Right lobe of liver (tissue), 6 donors: Measurements from ENCODE around the gene NUP133. TPM values are rescaled to one million over a fixed set of nuclear protein-coding genes. Genes with fewer than 3 reads are reported as not detected.
"Not testable (repeated sequence)": the region's sequence is repeated elsewhere in the genome, so short reads cannot be mapped to it uniquely, and the experiment has no call there.

ENCODE experiments used
- ATAC-seq, 4 donors: fragments of 200-7000 bp; cut with Tn5 transposase; one replicate each; pipeline ENCODE4 v1.9.1; 2020; ENCODE audit warnings: mild to moderate bottlenecking in 4 of 4, moderate library complexity in 4 of 4
- DNase-seq, 3 donors: peaks; one replicate each; pipeline ENCODE4 v3.0.0-alpha.2; 2020
- H3K27ac ChIP-seq, 3 donors: fragments of 200-600 bp; one replicate each; pipeline ENCODE4 v1.8.0; 2022
- H3K27me3 ChIP-seq, 2 donors: fragments of 200-600 bp; one replicate each; pipeline ENCODE4 v1.8.0; 2022
- H3K36me3 ChIP-seq, 4 donors: fragments of 200-600 bp; sonication (generic) in 1 of 4; one replicate each; pipeline versions ENCODE4 v1.5.1 to v1.8.0; 2017 to 2022; ENCODE audit warnings: control low read depth in 1 of 4
- H3K4me1 ChIP-seq, 4 donors: fragments of 200-600 bp; sonication (generic) in 1 of 4; one replicate each; pipeline versions ENCODE4 v1.5.1 to v1.8.0; 2017 to 2022; ENCODE audit warnings: control low read depth in 1 of 4
- H3K4me3 ChIP-seq, 3 donors: fragments of 200-600 bp; one replicate each; pipeline ENCODE4 v1.8.0; 2022
- H3K9me3 ChIP-seq, 4 donors: fragments of 200-600 bp; sonication (generic) in 1 of 4; one replicate each; pipeline versions ENCODE4 v1.5.1 to v1.8.0; 2017 to 2022; ENCODE audit warnings: control low read depth in 1 of 4
- POLR2A ChIP-seq: fragments of 450-650 bp; IDR thresholded peaks from one replicate; pipeline ENCODE4 v1.6.1; 2017; ENCODE audit warnings: antibody characterized with exemption, mild to moderate bottlenecking
- WGBS: methylation state at CpG from one replicate; pipeline ENCODE4 v1.1.6; 2018; ENCODE audit warnings: low coverage, low lambda C conversion rate; ENCODE audit not compliant: insufficient coverage; ENCODE audit errors: missing lambda C conversion rate; 5-methylcytosine and 5-hydroxymethylcytosine counted together
- intact Hi-C, 2 donors: fragments of 100-400 bp; cut with DNase I; formaldehyde crosslinking; loops; one replicate each; pipeline versions ENCODE4 v1.11.2 to v1.14.1; 2022
- total RNA-seq, 6 experiments: library from RNA; depleted of rRNA in 2 of 6; stranded (reverse); fragments of >200 nt in 2 of 6; fragmentation: NEBNext Ultra II Directional in 3 of 6; extraction: Animal tissue kit (Norgen Biotek cat#: 25700) in 3 of 6; gene quantifications; one replicate each; pipeline versions ENCODE4 v1.1.0 to v1.2.4, GENCODE V29; 2016 to 2023
- TF ChIP-seq, protein P1 (sequence below), 4 donors: fragments of 200-600 bp in 3 of 4; fragments of 450-650 bp in 1 of 4; IDR thresholded peaks; one replicate each; pipeline versions ENCODE4 v1.5.1 to v1.8.0; 2016 to 2022; ENCODE audit warnings: antibody characterized with exemption in 4 of 4, mild to moderate bottlenecking in 2 of 4
- donor health status: DM: no; HTN: yes; CAD: no.
- donor health status: DM: no; HTN: no; CAD: no.
- donor health status: DM: no; HTN: no; CAD: no.
- donor health status: DM: no; HTN: yes; CAD: no.
- donor health status: DM: no; HTN: yes; CAD: no.

Gene NUP133
- total RNA-seq, 6 experiments from 2014 or later, result 8.5 to 14.4 (median 11.5) TPM

DNA sequence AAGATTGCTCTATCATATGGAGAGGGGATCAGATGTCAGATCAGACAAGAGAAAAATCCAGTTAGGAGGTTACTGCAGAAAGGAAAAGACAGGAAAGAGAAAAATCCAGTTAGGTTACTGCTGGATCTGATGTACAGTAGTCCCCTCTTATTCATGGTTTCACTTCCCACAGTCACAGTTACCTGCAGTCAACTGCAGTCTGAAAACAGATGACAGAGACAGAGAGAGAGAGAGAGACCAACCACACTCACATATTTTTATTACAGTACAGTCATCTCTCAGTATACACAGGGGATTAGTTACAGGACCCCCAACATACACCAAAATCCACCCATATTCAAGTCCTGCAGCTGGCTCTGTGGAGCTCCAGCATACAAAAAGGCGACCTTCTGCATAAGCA, 29.3 kb downstream of the NUP133 start:
- Histone ChIP-seq H3K27ac (no peak overlapping the region), H3K27me3 (no peaks in the 10 kb centered on the region), H3K4me1 (no peaks in the 10 kb centered on the region), H3K4me3 (no peak overlapping the region), H3K9me3 (no peaks in the 10 kb centered on the region), H3K36me3 (peaks cover 0 to 50% (median 4%) of the 10 kb centered on the region in 4 donors)
- no peak for ATAC-seq
- no peak for TF ChIP-seq POLR2A
- TF ChIP-seq, protein P1, sequence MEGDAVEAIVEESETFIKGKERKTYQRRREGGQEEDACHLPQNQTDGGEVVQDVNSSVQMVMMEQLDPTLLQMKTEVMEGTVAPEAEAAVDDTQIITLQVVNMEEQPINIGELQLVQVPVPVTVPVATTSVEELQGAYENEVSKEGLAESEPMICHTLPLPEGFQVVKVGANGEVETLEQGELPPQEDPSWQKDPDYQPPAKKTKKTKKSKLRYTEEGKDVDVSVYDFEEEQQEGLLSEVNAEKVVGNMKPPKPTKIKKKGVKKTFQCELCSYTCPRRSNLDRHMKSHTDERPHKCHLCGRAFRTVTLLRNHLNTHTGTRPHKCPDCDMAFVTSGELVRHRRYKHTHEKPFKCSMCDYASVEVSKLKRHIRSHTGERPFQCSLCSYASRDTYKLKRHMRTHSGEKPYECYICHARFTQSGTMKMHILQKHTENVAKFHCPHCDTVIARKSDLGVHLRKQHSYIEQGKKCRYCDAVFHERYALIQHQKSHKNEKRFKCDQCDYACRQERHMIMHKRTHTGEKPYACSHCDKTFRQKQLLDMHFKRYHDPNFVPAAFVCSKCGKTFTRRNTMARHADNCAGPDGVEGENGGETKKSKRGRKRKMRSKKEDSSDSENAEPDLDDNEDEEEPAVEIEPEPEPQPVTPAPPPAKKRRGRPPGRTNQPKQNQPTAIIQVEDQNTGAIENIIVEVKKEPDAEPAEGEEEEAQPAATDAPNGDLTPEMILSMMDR (IDR thresholded peaks at IDR 0.05), result no peak
- no peak for DNase-seq
- WGBS, result 80% methylated on average over 1 of the region's 1 CpG
- intact Hi-C loops, result no loop called here

DNA sequence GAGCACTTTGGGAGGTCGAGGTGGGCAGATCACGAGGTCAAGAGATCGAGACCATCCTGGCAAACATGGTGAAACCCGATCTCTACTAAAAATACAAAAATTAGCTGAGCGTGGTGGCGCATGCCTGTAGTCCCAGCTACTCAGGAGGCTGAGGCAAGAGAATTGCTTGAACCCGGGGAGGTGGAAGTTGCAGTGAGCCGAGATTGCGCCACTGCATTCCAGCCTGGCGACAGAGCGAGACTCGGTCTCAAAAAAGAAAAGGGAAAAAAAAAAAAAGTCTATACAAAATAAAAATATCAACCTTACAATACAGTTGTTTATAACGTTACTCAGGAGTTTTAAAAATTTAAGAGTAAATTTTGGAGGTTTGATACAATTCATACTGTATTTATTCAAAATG, 32.3 kb downstream of the NUP133 start:
- H3K27ac ChIP-seq, H3K27me3 ChIP-seq, H3K4me1 ChIP-seq, DNase-seq, H3K4me3 ChIP-seq, H3K9me3 ChIP-seq, intact Hi-C loops, ATAC-seq: not testable (repeated sequence)
- peaks cover 0 to 49% (median 4%) of the 10 kb centered on the region in 4 donors for H3K36me3 ChIP-seq
- 95% methylated on average over 10 of the region's 13 CpGs for WGBS

DNA sequence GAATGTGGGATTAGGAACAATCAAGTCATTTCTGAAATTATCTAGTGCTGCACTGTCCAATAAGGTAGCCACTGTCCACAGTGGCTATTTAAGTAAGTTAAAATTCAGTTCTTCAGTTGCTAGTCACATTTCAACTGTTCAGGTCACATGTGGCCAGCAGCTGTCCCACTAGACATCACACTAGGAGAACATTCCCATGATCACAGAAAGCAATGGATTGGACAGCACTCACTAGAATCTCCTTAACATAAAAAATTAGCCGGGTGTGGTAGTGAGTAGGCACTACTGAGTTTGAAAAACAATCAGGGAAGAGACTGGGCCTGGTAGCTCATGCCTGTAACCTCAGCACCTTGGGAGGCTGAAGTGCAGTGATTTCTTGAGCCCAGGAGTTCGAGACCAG, 33.6 kb downstream of the NUP133 start:
- ATAC-seq (no peak), DNase-seq (no peak)
- Histone ChIP-seq H3K9me3 (no peaks in the 10 kb centered on the region), H3K4me3 (no peak overlapping the region), H3K4me1 (no peaks in the 10 kb centered on the region), H3K27me3 (no peaks in the 10 kb centered on the region), H3K36me3 (peaks cover 0 to 62% (median 7%) of the 10 kb centered on the region in 4 donors), H3K27ac (no peak overlapping the region)
- TF ChIP-seq, protein P1 (IDR thresholded peaks at IDR 0.05), result no peak
- TF ChIP-seq POLR2A, result no peak
- intact Hi-C loops, result no loop called here
- 92% methylated on average over 2 of the region's 2 CpGs for WGBS

DNA sequence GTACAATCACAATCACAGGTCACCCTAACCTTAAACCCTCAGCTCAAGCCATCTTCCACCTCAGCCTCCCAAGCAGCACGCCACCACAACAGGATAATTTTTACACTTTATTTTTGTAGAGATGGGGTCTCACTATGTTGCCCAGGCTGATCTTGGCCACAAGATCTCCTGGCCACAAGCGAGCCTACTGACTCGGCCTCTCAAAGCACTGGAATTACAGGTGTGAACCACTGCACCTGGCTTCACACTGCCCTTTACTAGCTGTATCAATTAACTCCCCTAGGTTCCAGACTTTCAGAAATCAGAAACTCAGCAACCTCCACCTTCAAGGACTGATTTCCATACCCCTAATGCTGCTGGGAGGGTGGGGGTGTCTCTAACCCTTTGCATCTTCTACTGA, 37.0 kb downstream of the NUP133 start:
- peaks cover 0 to 70% (median 10%) of the 10 kb centered on the region in 4 donors for H3K36me3 ChIP-seq
- no peak overlapping the region for H3K27ac ChIP-seq
- 100% methylated on average over 1 of the region's 3 CpGs for WGBS
- H3K9me3 ChIP-seq, result no peaks in the 10 kb centered on the region
- H3K4me3 ChIP-seq, result no peak overlapping the region
- ATAC-seq (no peak), DNase-seq (no peak)
- H3K4me1 ChIP-seq, result no peaks in the 10 kb centered on the region
- intact Hi-C loops, result no loop called here
- TF ChIP-seq, protein P1 (IDR thresholded peaks at IDR 0.05), result no peak
- TF ChIP-seq POLR2A, result no peak
- no peaks in the 10 kb centered on the region for H3K27me3 ChIP-seq

DNA sequence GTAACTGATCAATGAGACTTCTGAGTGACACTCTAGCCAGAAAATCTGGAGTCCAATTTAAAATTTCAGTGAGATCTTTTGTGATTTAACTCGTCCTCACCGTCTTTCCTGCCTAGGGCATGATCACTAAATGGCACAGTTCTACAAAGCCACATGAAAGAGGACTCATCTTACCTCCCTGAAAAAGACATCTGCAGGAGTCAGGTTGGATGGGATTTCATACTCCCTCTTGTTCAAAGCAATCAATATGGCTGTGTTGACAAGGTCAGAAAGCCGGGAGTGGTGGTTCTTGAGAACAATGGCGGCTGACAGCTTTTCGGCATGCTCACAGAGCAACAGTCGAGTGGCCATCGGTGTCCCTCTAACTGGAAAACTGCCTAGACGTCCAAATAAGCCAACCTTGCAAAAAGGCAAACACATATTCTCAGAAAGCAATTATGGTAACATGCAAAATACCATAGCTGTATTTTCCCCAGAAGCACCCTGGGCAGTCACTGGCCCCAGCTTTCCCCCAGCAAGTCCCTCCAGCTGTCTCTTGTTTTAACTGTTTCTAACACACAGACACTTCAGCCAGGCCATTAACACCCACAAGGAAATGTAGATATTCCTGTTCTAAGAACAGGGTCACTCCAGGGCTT, 37.6 kb downstream of the NUP133 start:
- TF ChIP-seq POLR2A, result no peak
- TF ChIP-seq, protein P1 (IDR thresholded peaks at IDR 0.05), result no peak
- H3K27me3 ChIP-seq, result no peaks in the 10 kb centered on the region
- no peak for DNase-seq
- peaks cover 0 to 71% (median 12%) of the 10 kb centered on the region in 4 donors for H3K36me3 ChIP-seq
- H3K4me3 ChIP-seq, result no peak overlapping the region
- no peak overlapping the region for H3K27ac ChIP-seq
- intact Hi-C loops, result no loop called here
- no peaks in the 10 kb centered on the region for H3K9me3 ChIP-seq
- H3K4me1 ChIP-seq, result no peaks in the 10 kb centered on the region
- 91% methylated on average over 7 of the region's 8 CpGs for WGBS
- no peak for ATAC-seq
